Stimulated activated CD4-positive, alpha-beta T cell treated with anti-CD3 and anti-CD28 coated beads, Interleukin-12 subunit alpha, Interleukin-12 subunit beta, amount 100 ng/mL, for 24 hours (primary cell): ENCODE results near the gene CNDP2.
A peak's percentile ranks its signal among the peaks of the same experiment; 100 is the strongest.
"Not testable (repeated sequence)": the region's sequence is repeated elsewhere in the genome, so short reads cannot be mapped to it uniquely, and the experiment has no call there.

Experiments used
- DNase-seq, 2 experiments: peaks; one replicate each; pipeline ENCODE4 v3.0.0-alpha.2; 2020; ENCODE audit warnings: low read depth in 2 of 2

The CNDP2 gene

GRCh38 chr18:74534981-74535649 is 39.0 kb downstream of the CNDP2 start:
- no peak for DNase-seq

DNA sequence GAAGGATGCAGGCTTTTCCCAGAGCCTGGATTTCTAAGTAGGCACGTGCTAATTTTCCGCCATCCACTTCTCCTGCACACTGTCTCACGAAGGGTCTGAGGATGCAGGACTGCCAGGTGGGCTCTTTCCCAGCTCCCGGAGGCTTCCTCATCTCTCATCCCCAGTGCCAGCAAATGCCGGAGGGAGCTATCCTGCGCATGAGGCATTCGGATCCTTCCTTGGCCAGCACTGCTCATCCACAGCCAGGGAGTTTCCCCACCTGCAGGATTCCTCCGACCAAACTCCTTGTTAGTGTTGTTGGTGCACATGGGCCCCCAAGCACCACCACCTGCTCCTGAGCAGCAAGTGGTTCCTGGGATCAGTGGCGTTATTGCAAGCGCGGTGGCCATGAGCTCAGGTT is 43.1 kb downstream of the CNDP2 start:
- no peak for DNase-seq

GRCh38 chr18:74540652-74541421 is 44.7 kb downstream of the CNDP2 start:
- DNase-seq = no peak

GRCh38 chr18:74541703-74542555 is 45.8 kb downstream of the CNDP2 start:
- DNase-seq = no peak

DNA sequence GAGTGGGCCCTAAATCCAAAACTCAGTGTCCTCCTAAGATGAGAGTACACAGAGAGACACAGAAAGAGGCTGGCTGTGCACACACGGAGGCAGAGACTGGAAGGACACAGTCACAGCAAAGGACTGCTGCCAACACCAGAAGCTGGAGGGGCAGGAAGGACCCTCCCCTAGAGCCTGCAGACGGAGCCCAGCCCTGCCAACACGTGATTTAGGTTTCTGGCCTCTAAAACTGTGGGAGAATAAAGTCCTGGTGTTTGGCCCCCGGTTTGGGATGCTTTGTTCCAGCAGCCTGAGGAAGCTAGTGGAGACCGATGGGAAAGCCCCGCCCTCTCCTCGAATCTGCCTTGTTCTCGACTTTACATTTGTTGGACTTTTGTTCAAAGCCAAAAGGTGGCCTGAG is 48.7 kb downstream of the CNDP2 start:
- DNase-seq = no peak

DNA sequence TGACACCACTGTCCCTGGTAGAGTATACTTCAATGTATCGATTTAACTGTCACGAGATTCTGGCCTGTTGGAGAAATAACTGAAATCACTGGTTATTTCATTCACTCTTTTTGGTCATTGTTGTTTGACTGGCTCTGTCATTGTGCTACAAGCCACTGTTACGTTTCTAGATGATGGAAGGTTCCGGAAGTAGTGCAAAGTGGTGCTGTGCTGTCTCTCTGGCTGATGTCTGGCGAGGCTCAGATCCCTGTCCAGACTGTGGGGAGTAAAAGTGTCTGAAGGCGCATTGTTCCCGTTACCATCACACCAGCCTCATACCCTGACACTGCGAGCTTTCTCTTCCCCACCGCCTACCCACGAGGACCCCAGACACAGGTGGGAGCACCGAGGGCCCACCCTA is 49.8 kb downstream of the CNDP2 start:
- DNase-seq = no peak

- no peak for DNase-seq
These were observed 50.8 kb downstream of the CNDP2 start for GRCh38 chr18:74546751-74547530.

GRCh38 chr18:74547860-74548259 is 51.7 kb downstream of the CNDP2 start:
- no peak for DNase-seq

GRCh38 chr18:74549591-74550104 is 53.5 kb downstream of the CNDP2 start:
- no peak for DNase-seq

GRCh38 chr18:74550886-74551285 is 54.7 kb downstream of the CNDP2 start:
- no peak for DNase-seq

GRCh38 chr18:74551452-74551851 is 55.3 kb downstream of the CNDP2 start:
- DNase-seq = no peak

- DNase-seq = peak; percentile 53 to 78
These were observed 55.9 kb downstream of the CNDP2 start for GRCh38 chr18:74551936-74552555.

- no peak for DNase-seq
These were observed 60.0 kb downstream of the CNDP2 start for GRCh38 chr18:74556126-74556525.

DNA sequence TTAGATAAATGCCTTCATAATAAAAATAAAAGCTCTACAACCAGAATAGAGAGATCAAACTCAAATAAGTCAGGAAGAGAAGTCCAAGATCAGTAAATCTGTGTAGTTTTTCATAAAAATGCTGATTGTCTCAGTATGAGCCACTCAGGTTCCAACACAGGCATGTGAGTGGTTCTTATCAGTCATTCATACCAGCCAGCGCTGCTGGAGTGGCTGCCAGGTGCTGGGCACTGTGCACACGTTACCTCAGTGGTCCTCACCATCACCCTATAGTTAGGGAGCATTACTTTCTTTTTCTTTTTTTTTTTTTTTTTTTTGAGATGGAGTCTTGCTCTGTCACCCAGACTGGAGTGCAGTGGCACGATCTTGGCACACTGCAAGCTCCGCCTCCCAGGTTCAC is 61.9 kb downstream of the CNDP2 start:
- DNase-seq = no peak

- DNase-seq = no peak
These were observed 66.1 kb downstream of the CNDP2 start for GRCh38 chr18:74562131-74562730.

DNA sequence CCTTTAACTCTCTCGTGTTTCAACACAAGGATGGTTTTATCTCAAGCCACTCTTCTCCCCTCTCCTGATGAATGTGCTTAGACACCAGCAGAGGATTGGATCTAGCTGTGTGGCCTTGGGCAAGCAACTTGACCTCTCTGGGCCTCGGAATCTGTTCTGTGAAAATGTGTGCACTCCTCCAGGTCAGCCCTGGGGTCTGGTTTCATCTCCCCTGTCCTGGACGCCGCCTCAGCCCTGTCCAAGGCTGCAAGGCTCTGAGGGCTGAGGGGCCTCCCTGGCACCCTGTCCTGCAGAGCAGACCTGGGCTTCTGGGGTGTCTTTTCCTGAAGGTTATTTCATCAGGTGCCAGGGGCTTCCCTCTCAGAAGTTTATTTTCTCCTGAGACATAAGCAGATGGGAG is 66.6 kb downstream of the CNDP2 start:
- no peak for DNase-seq

DNA sequence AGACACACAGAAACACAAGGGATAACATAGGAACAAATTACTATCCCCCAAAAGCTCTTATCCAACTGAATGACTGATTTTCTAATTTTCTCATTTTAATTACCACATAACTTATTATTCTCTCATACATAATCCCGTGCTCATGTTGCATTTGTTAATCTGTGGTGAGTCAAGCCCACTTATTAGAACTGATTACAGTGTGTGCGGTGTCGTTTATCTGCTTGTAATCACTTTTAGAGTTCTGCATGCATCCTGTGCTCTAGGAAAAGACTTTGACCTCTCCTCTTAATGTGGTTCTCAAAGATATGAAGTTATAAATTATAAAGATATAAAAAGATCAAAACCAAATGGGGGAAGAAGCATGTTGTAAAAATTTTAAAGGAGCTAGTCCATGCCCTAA is 67.8 kb downstream of the CNDP2 start:
- DNase-seq = no peak

DNA sequence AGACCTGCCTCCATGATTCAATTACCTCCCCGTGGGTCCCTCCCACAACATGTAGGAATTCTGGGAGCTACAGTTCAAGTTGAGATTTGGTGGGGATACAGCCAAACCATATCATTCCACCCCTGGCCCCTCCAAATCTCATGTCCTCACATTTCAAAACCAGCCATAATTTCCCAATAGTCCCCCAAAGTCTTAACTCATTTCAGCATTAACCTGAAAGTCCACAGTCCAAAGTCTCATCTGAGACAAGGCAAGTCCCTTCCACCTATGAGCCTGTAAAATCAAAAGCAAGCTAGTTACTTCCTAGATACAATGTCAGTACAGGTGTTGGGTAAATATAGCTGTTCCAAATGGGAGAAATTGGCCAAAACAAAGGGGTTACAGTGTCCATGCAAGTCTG is 69.0 kb downstream of the CNDP2 start:
- DNase-seq = not testable (repeated sequence)

GRCh38 chr18:74565993-74566392 is 69.8 kb downstream of the CNDP2 start:
- not testable (repeated sequence) for DNase-seq

GRCh38 chr18:74567822-74568221 is 71.7 kb downstream of the CNDP2 start:
- no peak for DNase-seq

- DNase-seq = no peak
These were observed 73.2 kb downstream of the CNDP2 start for GRCh38 chr18:74569401-74569800.
